GM21447 (cell line): ENCODE measurements around the gene EEFSEC.

ENCODE experiments used
- ATAC-seq: cut with Tn5 transposase; IDR thresholded peaks from one replicate; pipeline ENCODE4 v1.9.1; 2021; ENCODE audit not compliant: unreplicated experiment

Gene EEFSEC

GRCh38 chr3:128379367-128380160 lies 226.3 kb downstream of the EEFSEC start:
- ATAC-seq = no peak

DNA sequence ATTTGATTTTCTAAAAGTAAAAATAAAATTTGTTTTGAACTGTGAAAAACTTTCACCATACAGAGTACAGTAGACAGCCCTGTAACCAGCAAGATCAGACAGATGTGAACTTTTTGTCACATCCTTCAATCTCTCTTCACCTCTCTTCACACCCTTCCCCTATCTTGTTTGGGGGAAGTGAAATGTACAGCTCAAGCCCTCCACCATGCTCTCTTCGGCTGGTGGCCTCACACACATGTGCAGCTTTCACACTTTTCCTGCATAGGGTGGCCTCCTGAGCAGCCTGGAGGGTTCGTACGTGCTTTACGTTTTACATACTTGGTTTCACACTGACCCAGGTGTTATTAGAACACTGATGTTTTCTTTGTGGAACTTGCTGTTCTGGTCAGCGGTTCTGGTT lies 227.0 kb downstream of the EEFSEC start:
- no peak for ATAC-seq

DNA sequence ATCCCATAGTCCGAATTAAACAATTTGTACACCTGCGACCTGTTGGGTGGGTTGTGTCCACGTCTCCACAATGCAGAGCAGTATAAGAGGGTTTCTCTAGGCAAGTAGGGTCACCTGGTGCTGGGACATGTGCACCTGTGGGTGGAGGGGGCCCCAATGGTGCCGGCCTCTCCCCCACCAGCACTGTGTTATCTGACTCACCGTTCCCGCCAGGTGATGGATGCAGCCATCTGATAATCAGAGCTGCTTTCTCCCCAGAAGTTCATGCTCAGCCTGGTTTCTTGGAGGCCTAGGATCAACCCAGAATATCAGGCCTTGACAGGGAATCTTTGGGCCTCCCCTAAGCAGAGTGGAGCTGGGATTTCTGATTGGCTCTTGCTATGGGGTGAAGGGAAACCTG lies 227.4 kb downstream of the EEFSEC start:
- no peak for ATAC-seq

DNA sequence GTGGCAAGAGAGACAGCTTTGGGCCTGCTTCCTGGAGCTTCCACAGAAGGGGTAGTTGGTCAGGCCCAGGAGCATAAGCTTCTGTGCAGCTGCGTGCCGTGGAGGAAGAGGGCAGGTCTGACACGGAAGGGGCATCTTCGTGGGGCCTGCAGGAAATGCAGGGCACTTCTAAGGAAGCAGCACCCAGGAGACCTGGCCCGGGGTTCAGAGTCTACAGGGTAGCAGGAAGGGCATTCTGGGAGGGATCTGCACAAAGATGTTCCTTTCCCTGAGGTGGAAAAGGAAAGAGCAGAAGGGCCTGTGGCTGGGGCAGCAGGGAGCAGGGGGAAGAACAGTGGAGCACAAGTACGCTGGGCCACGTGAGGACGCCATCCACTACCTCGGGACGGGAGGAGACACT lies 228.3 kb downstream of the EEFSEC start:
- no peak for ATAC-seq

DNA sequence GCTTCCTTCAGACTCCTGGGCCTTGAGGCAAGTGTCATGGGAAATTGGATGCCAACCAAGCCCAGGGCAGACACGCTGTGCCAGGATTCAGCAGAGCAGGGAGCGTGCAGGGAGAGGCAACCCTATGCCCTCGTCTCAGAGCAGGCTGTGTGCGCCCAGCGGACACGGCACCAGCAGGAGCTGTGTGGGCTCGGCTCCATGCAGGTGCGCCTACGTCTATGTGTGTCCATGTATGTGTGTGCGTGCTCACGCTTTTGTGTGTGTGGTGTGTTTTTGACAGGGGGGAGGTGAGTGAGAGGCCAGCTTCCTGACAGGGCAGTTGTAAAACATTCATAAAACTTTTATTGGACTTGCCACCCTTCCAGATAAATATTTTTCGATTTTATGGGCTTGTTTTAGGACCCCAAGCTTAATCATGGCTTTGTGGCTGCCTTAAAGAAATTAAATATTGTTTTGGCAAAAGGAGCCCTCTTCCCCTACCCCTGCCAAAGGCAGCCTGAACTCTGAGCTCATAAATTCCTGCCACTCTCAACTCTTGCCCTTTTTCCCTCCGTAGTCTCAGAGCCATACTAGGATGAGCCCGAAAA lies 229.0 kb downstream of the EEFSEC start:
- ATAC-seq = no peak

GRCh38 chr3:128383316-128384235 lies 230.3 kb downstream of the EEFSEC start:
- ATAC-seq = no peak

- ATAC-seq = no peak
These were observed 232.0 kb downstream of the EEFSEC start for GRCh38 chr3:128385080-128385832.

DNA sequence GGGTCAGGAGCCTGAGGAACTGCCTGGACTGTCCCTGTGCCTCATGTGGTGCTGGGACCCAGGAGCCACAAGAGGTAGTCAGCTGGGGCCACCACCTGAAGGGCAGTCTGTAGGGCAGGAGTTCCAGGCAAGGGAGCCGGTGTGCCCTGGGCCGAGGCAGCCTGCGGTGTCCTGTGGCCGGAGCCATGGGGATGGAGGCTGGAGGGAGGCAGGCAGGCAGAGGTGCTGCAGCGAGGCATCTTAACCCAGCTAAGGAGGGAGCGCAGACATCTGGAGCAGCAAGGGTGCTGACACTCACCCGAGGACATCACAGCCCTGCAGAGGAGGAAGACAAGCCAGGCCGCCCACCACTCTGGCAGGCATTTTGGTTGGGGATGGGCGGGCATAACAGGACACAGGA lies 235.7 kb downstream of the EEFSEC start:
- no peak for ATAC-seq

GRCh38 chr3:128390867-128391266 lies 237.6 kb downstream of the EEFSEC start:
- ATAC-seq = no peak

DNA sequence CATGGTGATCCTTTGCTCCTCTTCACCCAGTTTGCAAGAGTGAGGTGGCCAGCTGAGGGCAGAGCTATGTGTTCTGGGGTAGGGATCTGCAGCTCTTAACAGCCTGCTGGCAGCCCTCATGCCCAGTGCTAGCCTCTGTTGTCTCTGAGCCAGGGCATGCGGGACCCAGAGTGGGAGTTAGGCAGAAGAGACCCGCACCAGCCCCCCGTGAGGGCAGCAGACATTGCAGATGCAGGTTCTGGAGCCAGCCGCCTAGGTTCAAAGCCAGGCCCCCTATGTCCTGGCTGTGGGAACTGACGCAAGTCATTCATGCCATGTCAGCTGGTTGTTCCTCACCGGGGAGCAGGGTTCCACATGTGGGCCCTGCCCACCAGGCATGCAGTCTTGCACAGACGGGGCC lies 238.7 kb downstream of the EEFSEC start:
- ATAC-seq = no peak

- no peak for ATAC-seq
These were observed 239.7 kb downstream of the EEFSEC start for GRCh38 chr3:128392818-128393544.

- ATAC-seq = no peak
These were observed 240.8 kb downstream of the EEFSEC start for GRCh38 chr3:128394033-128394432.

DNA sequence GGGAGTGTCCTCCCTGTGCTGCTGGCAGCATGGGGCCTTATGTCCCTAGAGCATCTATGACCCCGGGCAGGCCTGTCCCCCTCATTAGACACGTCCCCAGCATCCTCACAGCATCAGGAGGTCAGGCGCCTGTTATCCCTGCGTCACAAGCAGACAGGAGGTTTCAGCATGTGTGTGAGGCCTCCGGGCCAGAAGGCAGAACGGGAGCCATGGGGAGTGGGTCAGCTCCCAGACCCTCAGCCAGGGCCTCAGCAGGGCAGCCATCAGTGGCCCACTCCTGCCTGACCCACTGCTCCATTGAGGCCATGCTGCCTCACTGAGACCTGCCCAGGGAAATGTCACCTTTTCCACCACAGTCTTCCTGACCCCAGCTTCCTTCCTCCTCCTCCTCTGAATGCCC lies 241.8 kb downstream of the EEFSEC start:
- ATAC-seq = no peak

GRCh38 chr3:128395500-128396162 lies 242.3 kb downstream of the EEFSEC start:
- no peak for ATAC-seq

- ATAC-seq = no peak
These were observed 244.2 kb downstream of the EEFSEC start for GRCh38 chr3:128397484-128397883.

DNA sequence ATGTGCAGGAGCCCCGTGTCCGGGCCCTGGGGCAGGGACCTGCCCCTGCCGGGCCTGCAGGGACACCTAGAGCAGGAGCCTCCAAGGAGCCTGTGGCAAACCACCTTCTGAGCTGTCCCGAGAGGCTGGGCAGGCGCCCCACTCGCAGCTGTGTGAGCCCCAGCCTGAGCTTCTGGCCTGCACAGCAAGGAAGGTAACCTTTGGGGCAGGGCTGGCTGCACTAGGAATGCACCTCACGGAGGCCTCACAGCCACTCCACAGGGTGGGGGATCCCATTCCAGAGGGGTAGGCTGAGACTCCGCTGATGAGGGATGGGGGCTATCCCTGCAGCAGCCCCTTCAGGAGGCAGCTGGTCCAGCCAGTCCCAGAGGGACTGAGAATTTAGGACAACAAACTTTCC lies 245.3 kb downstream of the EEFSEC start:
- ATAC-seq = no peak

DNA sequence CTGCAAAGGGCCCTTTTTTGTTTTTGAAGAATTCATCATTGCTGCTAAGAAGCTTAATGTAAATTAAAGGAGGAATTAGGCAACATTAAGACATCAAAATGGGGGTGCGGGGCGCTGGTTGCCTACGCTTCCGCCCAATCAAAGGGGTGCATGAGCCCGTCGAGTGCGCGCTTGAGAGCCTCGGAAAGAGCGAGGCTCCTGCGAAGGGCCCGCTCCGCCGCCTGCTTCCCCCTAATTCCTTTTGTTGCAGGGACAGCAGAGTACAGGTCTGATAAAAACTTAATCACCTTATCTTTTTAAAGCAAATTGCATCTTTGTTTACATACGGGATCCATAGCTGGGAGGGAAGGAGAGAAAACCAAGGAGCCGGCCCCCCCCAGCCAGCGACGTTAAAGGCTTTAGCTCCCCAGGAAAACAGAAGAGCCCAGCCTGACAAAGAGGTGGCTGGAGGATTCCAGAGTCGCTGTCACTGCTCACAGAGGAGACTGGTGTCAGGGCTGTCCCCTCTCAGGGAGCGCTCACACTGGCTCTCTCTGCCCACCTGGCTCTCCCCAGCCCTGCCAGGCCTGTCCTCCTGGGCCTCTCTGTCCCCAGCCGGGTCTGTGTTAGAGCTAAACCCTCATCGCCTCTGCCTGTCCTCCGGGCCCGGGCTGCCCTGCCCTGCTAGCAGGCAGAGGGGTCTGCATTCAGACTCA lies 246.1 kb downstream of the EEFSEC start:
- no peak for ATAC-seq

DNA sequence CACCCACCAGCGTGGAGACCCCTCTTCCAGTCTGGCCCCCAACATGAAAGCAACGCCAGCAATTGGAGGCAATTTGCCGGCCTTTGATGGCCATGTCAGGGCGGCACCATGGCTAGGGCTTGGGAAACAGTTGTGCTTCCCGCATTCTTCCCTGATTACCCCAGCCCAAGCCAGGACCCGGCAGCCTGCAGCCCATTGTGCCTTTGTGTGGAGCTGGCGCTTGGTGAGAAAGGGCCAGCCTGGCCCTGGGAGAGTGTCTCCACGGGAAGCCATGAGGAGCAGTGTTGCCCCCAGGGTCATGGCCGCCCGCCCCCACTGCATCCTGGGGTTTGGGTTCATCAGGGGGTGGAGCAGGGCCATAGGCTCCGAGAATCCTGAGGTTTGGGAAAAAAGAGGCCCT lies 247.4 kb downstream of the EEFSEC start:
- no peak for ATAC-seq

DNA sequence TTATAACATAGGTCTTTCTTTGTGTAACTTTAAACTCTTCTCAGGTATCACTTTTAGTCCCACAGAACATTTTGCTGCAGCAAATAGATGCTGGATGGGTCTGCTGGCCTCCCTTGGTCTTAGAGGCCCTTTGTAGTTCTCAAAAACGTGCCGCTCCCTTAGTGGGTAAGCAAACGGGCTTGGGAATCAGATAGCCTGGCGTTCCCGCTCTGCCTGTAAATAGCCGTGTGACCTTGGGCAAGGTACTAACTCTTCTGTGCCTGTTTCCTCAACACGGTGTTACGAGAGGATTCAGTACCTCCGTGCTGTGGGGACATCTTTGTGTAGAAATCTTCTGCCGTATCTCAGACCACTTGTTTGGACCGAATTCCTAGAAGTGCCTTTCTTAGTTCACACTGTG lies 249.0 kb downstream of the EEFSEC start:
- ATAC-seq = no peak
